ENCODE measurements around the gene PRKACB.

GRCh38 chr1:84198832-84199231, 54.8 kb downstream of the PRKACB start:
- TF ChIP-seq, protein P1, sequence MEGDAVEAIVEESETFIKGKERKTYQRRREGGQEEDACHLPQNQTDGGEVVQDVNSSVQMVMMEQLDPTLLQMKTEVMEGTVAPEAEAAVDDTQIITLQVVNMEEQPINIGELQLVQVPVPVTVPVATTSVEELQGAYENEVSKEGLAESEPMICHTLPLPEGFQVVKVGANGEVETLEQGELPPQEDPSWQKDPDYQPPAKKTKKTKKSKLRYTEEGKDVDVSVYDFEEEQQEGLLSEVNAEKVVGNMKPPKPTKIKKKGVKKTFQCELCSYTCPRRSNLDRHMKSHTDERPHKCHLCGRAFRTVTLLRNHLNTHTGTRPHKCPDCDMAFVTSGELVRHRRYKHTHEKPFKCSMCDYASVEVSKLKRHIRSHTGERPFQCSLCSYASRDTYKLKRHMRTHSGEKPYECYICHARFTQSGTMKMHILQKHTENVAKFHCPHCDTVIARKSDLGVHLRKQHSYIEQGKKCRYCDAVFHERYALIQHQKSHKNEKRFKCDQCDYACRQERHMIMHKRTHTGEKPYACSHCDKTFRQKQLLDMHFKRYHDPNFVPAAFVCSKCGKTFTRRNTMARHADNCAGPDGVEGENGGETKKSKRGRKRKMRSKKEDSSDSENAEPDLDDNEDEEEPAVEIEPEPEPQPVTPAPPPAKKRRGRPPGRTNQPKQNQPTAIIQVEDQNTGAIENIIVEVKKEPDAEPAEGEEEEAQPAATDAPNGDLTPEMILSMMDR (IDR thresholded peaks at IDR 0.05; ENCODE audit: insufficient read depth, low read depth, low read length), result no peak
- TF ChIP-seq EZH2 (IDR thresholded peaks at IDR 0.05; ENCODE audit: insufficient read depth, low read length), result no peak
